HUES48 (cell line): ENCODE results near the gene SLK.
A peak's percentile ranks its signal among the peaks of the same experiment; 100 is the strongest.

Experiments used
- H3K27ac ChIP-seq: one replicate; pipeline ENCODE4 v1.7.0; 2013; ENCODE audit warnings: low read depth, low read length, inconsistent platforms
- H3K27me3 ChIP-seq: 2 replicates; pipeline ENCODE4 v1.6.1; 2013; ENCODE audit warnings: mild to moderate bottlenecking, low read length; ENCODE audit not compliant: control insufficient read depth, insufficient read depth
- H3K36me3 ChIP-seq: 2 replicates; pipeline ENCODE4 v1.6.1; 2013; ENCODE audit warnings: low read length; ENCODE audit not compliant: control insufficient read depth, insufficient read depth
- H3K4me1 ChIP-seq: 2 replicates; pipeline ENCODE4 v1.6.1; 2013; ENCODE audit warnings: mild to moderate bottlenecking, low read length; ENCODE audit not compliant: control insufficient read depth, insufficient read depth
- H3K4me3 ChIP-seq: 2 replicates; pipeline ENCODE4 v1.5.1; 2013; ENCODE audit warnings: mild to moderate bottlenecking, low read depth, low read length
- H3K9ac ChIP-seq: 2 replicates; pipeline ENCODE4 v1.6.1; 2013; ENCODE audit warnings: mild to moderate bottlenecking, low read depth, low read length, moderate library complexity
- H3K9me3 ChIP-seq: 2 replicates; pipeline ENCODE4 v1.6.1; 2013; ENCODE audit warnings: low read length; ENCODE audit not compliant: control insufficient read depth, insufficient read depth

Gene SLK

DNA sequence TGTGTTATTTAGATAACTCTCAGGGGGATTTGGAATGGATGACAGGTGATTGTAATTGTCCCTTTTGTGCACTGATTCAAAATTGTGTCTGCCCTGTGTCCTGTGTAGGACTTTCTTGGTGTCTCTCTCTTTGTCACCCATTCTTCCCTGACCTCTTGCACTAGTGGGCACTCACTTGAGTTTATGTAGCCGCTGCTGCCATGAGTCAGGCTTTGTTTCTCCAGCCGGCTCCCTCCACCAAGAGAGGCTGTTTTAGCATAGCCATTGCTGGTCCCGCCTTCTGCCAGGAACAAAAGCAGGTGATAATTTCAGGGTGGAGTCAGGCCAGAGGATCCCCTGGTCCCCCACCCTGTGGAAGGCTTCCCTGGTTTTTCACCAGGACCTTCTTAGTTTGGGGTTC lies 110.3 kb downstream of the SLK start:
- Histone ChIP-seq H3K4me3 (no peak overlapping the region; the same call in 1 of the 2 replicates), H3K27me3 (no peaks in the 10 kb centered on the region; the same call in 1 of the 2 replicates), H3K9ac (no peak overlapping the region), H3K36me3 (no peaks in the 10 kb centered on the region), H3K9me3 (no peaks in the 10 kb centered on the region), H3K27ac (peak overlapping the region; percentile 90), H3K4me1 (peaks cover 20% of the 10 kb centered on the region)

GRCh38 chr10:104077663-104078151 lies 110.8 kb downstream of the SLK start:
- Histone ChIP-seq H3K36me3 (no peaks in the 10 kb centered on the region), H3K4me3 (no peak overlapping the region), H3K9me3 (no peaks in the 10 kb centered on the region), H3K9ac (no peak overlapping the region), H3K4me1 (peaks cover 20% of the 10 kb centered on the region), H3K27ac (peak overlapping the region; percentile 90), H3K27me3 (no peaks in the 10 kb centered on the region; the same call in 1 of the 2 replicates)
